ENCODE results near the gene SLCO2A1. TPM values are rescaled to one million over a fixed set of nuclear protein-coding genes. Genes with fewer than 3 reads are reported as not detected.
A peak's percentile ranks its signal among the peaks of the same experiment; 100 is the strongest.

The SLCO2A1 gene
- total RNA-seq, 3 donors from 2014 or later = 34.3 to 72.2 (median 67.7) TPM

DNA sequence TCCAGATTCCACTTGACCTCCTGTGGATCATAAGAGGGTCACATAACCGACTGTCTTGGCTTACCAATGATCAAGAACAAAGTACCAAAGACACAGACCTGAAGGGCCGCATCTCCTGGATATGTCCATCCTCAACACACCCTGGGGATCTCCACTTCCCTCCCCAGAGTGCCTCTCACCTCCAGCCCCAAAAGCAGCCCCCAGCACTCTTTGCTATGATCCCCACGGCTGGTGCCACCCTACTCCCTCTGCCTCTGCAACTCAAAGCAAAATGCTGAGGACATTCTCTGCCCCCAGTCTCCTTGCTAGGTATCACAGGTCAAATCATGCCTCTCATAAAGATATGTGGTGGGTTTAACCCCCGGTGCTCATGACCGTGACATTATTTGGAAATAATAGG, 32.7 kb downstream of the SLCO2A1 start:
- Histone ChIP-seq H3K36me3 (ENCODE audit: low read depth) (no peaks in the 10 kb centered on the region), H3K4me3 (no peak overlapping the region), H3K4me1 (ENCODE audit: low read depth) (no peaks in the 10 kb centered on the region), H3K9me3 (no peaks in the 10 kb centered on the region)
- TF ChIP-seq, protein P1, sequence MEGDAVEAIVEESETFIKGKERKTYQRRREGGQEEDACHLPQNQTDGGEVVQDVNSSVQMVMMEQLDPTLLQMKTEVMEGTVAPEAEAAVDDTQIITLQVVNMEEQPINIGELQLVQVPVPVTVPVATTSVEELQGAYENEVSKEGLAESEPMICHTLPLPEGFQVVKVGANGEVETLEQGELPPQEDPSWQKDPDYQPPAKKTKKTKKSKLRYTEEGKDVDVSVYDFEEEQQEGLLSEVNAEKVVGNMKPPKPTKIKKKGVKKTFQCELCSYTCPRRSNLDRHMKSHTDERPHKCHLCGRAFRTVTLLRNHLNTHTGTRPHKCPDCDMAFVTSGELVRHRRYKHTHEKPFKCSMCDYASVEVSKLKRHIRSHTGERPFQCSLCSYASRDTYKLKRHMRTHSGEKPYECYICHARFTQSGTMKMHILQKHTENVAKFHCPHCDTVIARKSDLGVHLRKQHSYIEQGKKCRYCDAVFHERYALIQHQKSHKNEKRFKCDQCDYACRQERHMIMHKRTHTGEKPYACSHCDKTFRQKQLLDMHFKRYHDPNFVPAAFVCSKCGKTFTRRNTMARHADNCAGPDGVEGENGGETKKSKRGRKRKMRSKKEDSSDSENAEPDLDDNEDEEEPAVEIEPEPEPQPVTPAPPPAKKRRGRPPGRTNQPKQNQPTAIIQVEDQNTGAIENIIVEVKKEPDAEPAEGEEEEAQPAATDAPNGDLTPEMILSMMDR (IDR thresholded peaks at IDR 0.05) = no peak
- ATAC-seq (no peak), DNase-seq (no peak)
- intact Hi-C loops (cut with DNase I, micrococcal nuclease) = no loop called here

GRCh38 chr3:133996251-133996661, 33.5 kb downstream of the SLCO2A1 start:
- Histone ChIP-seq H3K4me1 (ENCODE audit: low read depth) (no peaks in the 10 kb centered on the region), H3K4me3 (no peak overlapping the region), H3K9me3 (no peaks in the 10 kb centered on the region), H3K36me3 (ENCODE audit: low read depth) (no peaks in the 10 kb centered on the region)
- DNase-seq = no peak
- ATAC-seq = no peak
- TF ChIP-seq, protein P1 (IDR thresholded peaks at IDR 0.05) = no peak
- intact Hi-C loops (cut with DNase I, micrococcal nuclease) = no loop called here

DNA sequence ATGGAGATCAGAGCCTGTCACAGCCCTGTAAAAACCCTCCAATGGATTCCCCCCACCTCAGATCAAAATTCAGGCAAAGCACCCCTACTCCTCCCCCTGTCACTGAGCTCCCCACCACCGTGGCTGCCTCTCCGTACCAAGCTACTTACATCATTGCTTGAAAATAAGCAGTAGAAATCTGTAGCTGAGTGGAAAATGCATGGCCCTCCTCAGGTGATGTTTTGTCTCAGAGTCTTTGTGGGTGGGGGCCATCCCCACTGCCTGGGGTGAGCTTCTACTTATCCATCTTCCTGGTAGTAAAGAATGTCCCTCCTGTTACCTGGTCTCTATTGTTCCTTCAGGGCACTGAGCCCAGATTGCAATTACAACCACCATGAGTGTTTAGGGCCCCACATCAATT, 34.5 kb downstream of the SLCO2A1 start:
- DNase-seq (no peak), ATAC-seq (peak; percentile 19)
- Histone ChIP-seq H3K4me3 (no peak overlapping the region), H3K36me3 (ENCODE audit: low read depth) (no peaks in the 10 kb centered on the region), H3K4me1 (ENCODE audit: low read depth) (no peaks in the 10 kb centered on the region), H3K9me3 (no peaks in the 10 kb centered on the region)
- intact Hi-C loops (cut with DNase I, micrococcal nuclease) = no loop called here
- TF ChIP-seq, protein P1 (IDR thresholded peaks at IDR 0.05) = no peak

GRCh38 chr3:133994166-133994890, 35.4 kb downstream of the SLCO2A1 start:
- TF ChIP-seq, protein P1 (IDR thresholded peaks at IDR 0.05) = no peak
- DNase-seq (no peak), ATAC-seq (no peak)
- no peaks in the 10 kb centered on the region for H3K9me3 ChIP-seq
- intact Hi-C loops (cut with DNase I, micrococcal nuclease) = no loop called here
- H3K36me3 ChIP-seq (ENCODE audit: low read depth) = no peaks in the 10 kb centered on the region
- H3K4me3 ChIP-seq = no peak overlapping the region
- no peaks in the 10 kb centered on the region for H3K4me1 ChIP-seq (ENCODE audit: low read depth)

DNA sequence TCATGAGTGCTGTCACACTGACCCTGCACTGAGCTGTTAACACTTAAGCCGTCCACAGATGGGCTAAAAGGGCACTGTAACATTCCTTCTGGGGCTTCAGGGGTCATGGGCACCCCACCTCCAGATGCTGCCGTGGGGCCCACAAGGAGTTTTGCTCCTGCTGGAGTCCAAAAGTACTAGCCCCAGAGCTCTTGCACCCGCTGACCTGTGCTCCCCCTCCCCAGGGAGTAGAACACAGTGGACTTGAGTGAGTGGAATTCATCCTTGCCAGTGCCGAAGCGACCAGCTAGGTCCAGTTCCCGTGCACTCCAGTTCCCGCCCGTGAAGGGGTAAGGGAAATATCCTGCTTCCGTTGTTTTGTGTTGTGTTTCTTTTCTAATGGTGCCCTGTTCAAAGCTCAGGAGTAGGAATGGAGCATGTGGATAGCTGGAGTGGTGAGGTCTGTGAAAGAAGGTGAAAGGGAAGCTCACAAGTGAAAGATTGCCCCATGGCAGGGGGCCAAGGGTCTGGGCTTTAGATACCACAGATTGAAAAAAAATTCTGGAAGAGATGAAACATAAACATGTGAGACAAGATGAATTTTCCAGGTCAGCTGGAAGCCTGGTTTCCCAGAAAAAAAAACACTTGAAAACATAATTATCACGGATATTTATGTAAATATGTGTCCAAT, 36.6 kb downstream of the SLCO2A1 start:
- DNase-seq (no peak), ATAC-seq (no peak)
- H3K4me1 ChIP-seq (ENCODE audit: low read depth) = no peaks in the 10 kb centered on the region
- H3K36me3 ChIP-seq (ENCODE audit: low read depth) = no peaks in the 10 kb centered on the region
- TF ChIP-seq, protein P1 (IDR thresholded peaks at IDR 0.05) = no peak
- no peaks in the 10 kb centered on the region for H3K9me3 ChIP-seq
- intact Hi-C loops (cut with DNase I, micrococcal nuclease) = no loop called here
- no peak overlapping the region for H3K4me3 ChIP-seq

All from mucosa of descending colon (tissue), 3 donors.